Panc1 (cell line): ENCODE data around the gene PNPO.

Source experiments
- POLR2AphosphoS5 ChIP-seq: IDR thresholded peaks from 2 replicates; pipeline ENCODE4 v1.6.1; 2012; ENCODE audit warnings: mild to moderate bottlenecking, low read depth, low read length, moderate library complexity
- REST ChIP-seq, 2 experiments: IDR thresholded peaks; 2 replicates each; pipeline ENCODE4 v1.6.1; 2011 to 2012; ENCODE audit warnings: low read depth in 2 of 2, control low read depth in 1 of 2, low read length in 1 of 2, mild to moderate bottlenecking in 1 of 2, moderate library complexity in 1 of 2; ENCODE audit not compliant: insufficient read depth in 1 of 2
- SIN3A ChIP-seq: IDR thresholded peaks from 2 replicates; pipeline ENCODE4 v1.6.1; 2012; ENCODE audit warnings: low read depth, mild to moderate bottlenecking, low read length, moderate library complexity, borderline replicate concordance; ENCODE audit not compliant: insufficient read depth
- TCF7L2 ChIP-seq: IDR thresholded peaks from 2 replicates; pipeline ENCODE4 v1.6.1; 2011; ENCODE audit warnings: mild to moderate bottlenecking, low read depth, low read length, inconsistent platforms
- TF ChIP-seq, protein P1 (sequence below): fragments of 450-650 bp; IDR thresholded peaks from 2 replicates; pipeline ENCODE4 v1.5.1; 2017; ENCODE audit warnings: mild to moderate bottlenecking

DNA sequence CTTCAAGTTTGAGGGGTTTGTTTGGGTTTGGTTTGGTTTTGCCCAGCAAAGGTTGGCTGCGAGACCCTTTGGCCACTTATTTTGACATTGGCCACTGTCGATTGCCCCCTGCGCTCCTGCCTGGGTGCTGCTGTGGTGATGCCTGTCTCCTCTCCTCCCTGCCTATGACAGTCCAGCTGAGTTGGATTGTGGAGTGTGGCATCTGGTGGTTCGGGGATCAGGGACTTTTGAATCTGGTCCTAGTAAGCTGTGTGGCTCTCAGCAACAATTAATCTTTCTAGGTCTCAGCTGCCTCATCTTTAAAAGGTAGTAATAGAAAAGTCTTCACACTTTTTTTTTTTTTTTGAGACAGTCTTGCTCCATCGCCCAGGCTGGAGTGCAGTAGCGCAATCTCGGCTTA lies 56.7 kb downstream of the PNPO start:
- TF ChIP-seq SIN3A (no peak), TCF7L2 (no peak), REST (IDR thresholded peaks at IDR 0.05; ENCODE audit: insufficient read depth in 1 of 2, low read depth in 2 of 2, low read length in 1 of 2) (no peak), POLR2AphosphoS5 (no peak)
- TF ChIP-seq, protein P1, sequence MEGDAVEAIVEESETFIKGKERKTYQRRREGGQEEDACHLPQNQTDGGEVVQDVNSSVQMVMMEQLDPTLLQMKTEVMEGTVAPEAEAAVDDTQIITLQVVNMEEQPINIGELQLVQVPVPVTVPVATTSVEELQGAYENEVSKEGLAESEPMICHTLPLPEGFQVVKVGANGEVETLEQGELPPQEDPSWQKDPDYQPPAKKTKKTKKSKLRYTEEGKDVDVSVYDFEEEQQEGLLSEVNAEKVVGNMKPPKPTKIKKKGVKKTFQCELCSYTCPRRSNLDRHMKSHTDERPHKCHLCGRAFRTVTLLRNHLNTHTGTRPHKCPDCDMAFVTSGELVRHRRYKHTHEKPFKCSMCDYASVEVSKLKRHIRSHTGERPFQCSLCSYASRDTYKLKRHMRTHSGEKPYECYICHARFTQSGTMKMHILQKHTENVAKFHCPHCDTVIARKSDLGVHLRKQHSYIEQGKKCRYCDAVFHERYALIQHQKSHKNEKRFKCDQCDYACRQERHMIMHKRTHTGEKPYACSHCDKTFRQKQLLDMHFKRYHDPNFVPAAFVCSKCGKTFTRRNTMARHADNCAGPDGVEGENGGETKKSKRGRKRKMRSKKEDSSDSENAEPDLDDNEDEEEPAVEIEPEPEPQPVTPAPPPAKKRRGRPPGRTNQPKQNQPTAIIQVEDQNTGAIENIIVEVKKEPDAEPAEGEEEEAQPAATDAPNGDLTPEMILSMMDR, result no peak
